GM23338 (cell line): ENCODE measurements around the gene AQP3. TPM values are rescaled to one million over a fixed set of nuclear protein-coding genes. Genes with fewer than 3 reads are reported as not detected.

Source experiments
- ATAC-seq: fragments of 200-7000 bp; cut with Tn5 transposase; 3 replicates; pipeline ENCODE4 v1.9.1; 2020
- DNase-seq: peaks from one replicate; pipeline ENCODE4 v3.0.0-alpha.2; 2015; ENCODE audit warnings: low spot score
- H2AFZ ChIP-seq: fragments of 200-600 bp; sonication (generic); 2 replicates; pipeline ENCODE4 v1.8.0; 2016; ENCODE audit warnings: antibody characterized with exemption, mild to moderate bottlenecking, moderate library complexity
- H3F3A ChIP-seq: fragments of 200-600 bp; sonication (generic); replicated peaks from 2 replicates; pipeline ENCODE4 v1.8.0; 2017; ENCODE audit warnings: antibody characterized with exemption, mixed run types, low read depth
- H3K27ac ChIP-seq: fragments of 200-600 bp; sonication (generic); 2 replicates; pipeline ENCODE4 v1.6.1; 2016; ENCODE audit warnings: low read depth
- H3K27me3 ChIP-seq: fragments of 200-600 bp; sonication (generic); 2 replicates; pipeline ENCODE4 v1.8.0; 2016; ENCODE audit warnings: mild to moderate bottlenecking, mixed run types, moderate library complexity; ENCODE audit not compliant: insufficient read depth
- H3K36me3 ChIP-seq: fragments of 200-600 bp; sonication (generic); 2 replicates; pipeline ENCODE4 v1.8.0; 2016; ENCODE audit warnings: mild to moderate bottlenecking; ENCODE audit not compliant: insufficient read depth
- H3K4me1 ChIP-seq: fragments of 200-600 bp; sonication (generic); 2 replicates; pipeline ENCODE4 v1.8.0; 2016; ENCODE audit warnings: mild to moderate bottlenecking, moderate library complexity; ENCODE audit not compliant: insufficient read depth
- H3K4me2 ChIP-seq: fragments of 200-600 bp; sonication (generic); 2 replicates; pipeline ENCODE4 v1.7.1; 2017; ENCODE audit warnings: mixed run types
- H3K4me3 ChIP-seq: fragments of 200-600 bp; sonication (generic); 2 replicates; pipeline ENCODE4 v1.6.1; 2016; ENCODE audit warnings: mixed run types
- H3K79me2 ChIP-seq: fragments of 200-600 bp; sonication (generic); replicated peaks from 2 replicates; pipeline ENCODE4 v1.8.0; 2017; ENCODE audit warnings: mild to moderate bottlenecking; ENCODE audit not compliant: insufficient read depth
- H3K9me2 ChIP-seq: fragments of 200-600 bp; sonication (generic); 2 replicates; pipeline ENCODE4 v1.8.0; 2017; ENCODE audit not compliant: insufficient read depth
- H4K20me1 ChIP-seq: fragments of 200-600 bp; sonication (generic); replicated peaks from 2 replicates; pipeline ENCODE4 v1.8.0; 2017; ENCODE audit warnings: mild to moderate bottlenecking; ENCODE audit not compliant: insufficient read depth
- H3K27ac Mint-ChIP-seq: 2 replicates; pipeline ENCODE4 v1.8.0; 2020; ENCODE audit warnings: inconsistent platforms, mild to moderate bottlenecking, moderate library complexity, mixed read lengths
- H3K27me3 Mint-ChIP-seq: 3 replicates; pipeline ENCODE4 v1.8.0; 2022; ENCODE audit warnings: low read depth, mild to moderate bottlenecking, moderate library complexity, mixed read lengths, inconsistent platforms; ENCODE audit not compliant: insufficient read depth, poor library complexity
- H3K36me3 Mint-ChIP-seq: 3 replicates; pipeline ENCODE4 v1.8.0; 2021; ENCODE audit warnings: low read depth, mild to moderate bottlenecking, inconsistent platforms, moderate library complexity, mixed read lengths
- H3K4me1 Mint-ChIP-seq: 3 replicates; pipeline ENCODE4 v1.8.0; 2020; ENCODE audit warnings: mild to moderate bottlenecking, inconsistent platforms, mixed read lengths
- H3K4me3 Mint-ChIP-seq: 3 replicates; pipeline ENCODE4 v1.8.0; 2021; ENCODE audit warnings: moderate library complexity, mild to moderate bottlenecking, inconsistent platforms, mixed read lengths
- H3K9me3 Mint-ChIP-seq: 3 replicates; pipeline ENCODE4 v1.8.0; 2020; ENCODE audit warnings: moderate library complexity, mild to moderate bottlenecking, inconsistent platforms, mixed read lengths
- CREB1 ChIP-seq: fragments of 250-450 bp; sonication (Bioruptor Pico); IDR thresholded peaks from 2 replicates; pipeline ENCODE4 v1.5.0; 2020; ENCODE audit warnings: low read depth, mild to moderate bottlenecking, moderate library complexity
- EZH2 ChIP-seq: fragments of 200-600 bp; sonication (generic); IDR thresholded peaks from one replicate; pipeline ENCODE4 v1.8.0; 2017; ENCODE audit warnings: antibody characterized with exemption, mild to moderate bottlenecking, low read depth; ENCODE audit not compliant: unreplicated experiment
- NANOG ChIP-seq: IDR thresholded peaks from 2 replicates; pipeline ENCODE4 v1.6.1; 2016; ENCODE audit warnings: antibody characterized with exemption, borderline replicate concordance
- STAT1 ChIP-seq: IDR thresholded peaks from one replicate; pipeline ENCODE4 v1.6.1; 2016; ENCODE audit warnings: antibody characterized with exemption; ENCODE audit not compliant: unreplicated experiment
- ZNF331 ChIP-seq: fragments of 250-450 bp; sonication (Bioruptor Pico); IDR thresholded peaks from 2 replicates; pipeline ENCODE4 v1.5.0; 2020; ENCODE audit warnings: low read depth, mild to moderate bottlenecking, moderate library complexity
- polyA plus RNA-seq: library from polyadenylated mRNA; unstranded; fragments of >200 nt; fragmentation: Nextera tagmentation; extraction: Ambion mirVana; gene quantifications from 2 replicates; pipeline ENCODE4 v1.2.1, GENCODE V29; 2016
- total RNA-seq: library from RNA; depleted of rRNA; stranded (reverse); fragments of >200 nt; shearing (Covaris generic); gene quantifications from 2 replicates; pipeline ENCODE4 v1.2.3, GENCODE V29; 2014
- TF ChIP-seq, protein P1 (sequence below): fragments of 250-450 bp; sonication (Bioruptor Pico); IDR thresholded peaks from 2 replicates; pipeline ENCODE4 v1.5.0; 2020; ENCODE audit warnings: mild to moderate bottlenecking, moderate library complexity
- TF ChIP-seq, protein P2 (sequence below): IDR thresholded peaks from 2 replicates; pipeline ENCODE4 v1.6.1; 2016; ENCODE audit warnings: antibody characterized with exemption

Gene AQP3
- total and polyA plus RNA-seq, 2 experiments from 2014 or later: 1.4 to 3.5 TPM

DNA sequence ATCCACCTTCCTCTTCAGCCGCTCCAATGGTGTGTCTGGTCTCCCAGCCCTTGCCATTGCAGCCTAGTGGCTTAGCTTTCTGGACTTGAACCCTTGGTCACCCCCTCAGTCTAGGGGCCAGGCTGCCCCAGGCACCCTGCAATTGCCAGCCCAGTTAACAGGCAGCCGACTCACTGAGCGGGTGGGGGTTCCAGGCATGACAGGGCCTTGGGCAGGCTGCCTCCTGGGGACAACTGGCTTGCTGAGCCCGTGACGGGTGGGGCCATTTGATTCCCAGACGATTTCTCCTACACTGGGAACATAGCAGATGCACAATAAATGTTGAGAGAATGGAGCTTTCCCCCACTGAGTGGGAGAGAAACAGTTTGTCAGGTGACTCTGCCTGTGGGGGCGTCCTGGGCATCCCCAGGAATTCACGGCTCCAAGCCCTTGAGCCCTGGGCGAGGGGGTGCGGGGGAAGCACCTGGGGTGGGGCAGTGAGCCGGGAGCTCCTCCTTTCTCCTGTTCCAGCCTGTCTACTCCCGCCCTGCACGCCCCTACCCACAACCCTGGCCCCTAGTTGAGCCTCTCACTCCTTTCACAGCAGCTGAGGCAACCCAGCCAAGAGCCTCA is 32.4 kb downstream of the AQP3 start (continued):
- TF ChIP-seq, protein P1, sequence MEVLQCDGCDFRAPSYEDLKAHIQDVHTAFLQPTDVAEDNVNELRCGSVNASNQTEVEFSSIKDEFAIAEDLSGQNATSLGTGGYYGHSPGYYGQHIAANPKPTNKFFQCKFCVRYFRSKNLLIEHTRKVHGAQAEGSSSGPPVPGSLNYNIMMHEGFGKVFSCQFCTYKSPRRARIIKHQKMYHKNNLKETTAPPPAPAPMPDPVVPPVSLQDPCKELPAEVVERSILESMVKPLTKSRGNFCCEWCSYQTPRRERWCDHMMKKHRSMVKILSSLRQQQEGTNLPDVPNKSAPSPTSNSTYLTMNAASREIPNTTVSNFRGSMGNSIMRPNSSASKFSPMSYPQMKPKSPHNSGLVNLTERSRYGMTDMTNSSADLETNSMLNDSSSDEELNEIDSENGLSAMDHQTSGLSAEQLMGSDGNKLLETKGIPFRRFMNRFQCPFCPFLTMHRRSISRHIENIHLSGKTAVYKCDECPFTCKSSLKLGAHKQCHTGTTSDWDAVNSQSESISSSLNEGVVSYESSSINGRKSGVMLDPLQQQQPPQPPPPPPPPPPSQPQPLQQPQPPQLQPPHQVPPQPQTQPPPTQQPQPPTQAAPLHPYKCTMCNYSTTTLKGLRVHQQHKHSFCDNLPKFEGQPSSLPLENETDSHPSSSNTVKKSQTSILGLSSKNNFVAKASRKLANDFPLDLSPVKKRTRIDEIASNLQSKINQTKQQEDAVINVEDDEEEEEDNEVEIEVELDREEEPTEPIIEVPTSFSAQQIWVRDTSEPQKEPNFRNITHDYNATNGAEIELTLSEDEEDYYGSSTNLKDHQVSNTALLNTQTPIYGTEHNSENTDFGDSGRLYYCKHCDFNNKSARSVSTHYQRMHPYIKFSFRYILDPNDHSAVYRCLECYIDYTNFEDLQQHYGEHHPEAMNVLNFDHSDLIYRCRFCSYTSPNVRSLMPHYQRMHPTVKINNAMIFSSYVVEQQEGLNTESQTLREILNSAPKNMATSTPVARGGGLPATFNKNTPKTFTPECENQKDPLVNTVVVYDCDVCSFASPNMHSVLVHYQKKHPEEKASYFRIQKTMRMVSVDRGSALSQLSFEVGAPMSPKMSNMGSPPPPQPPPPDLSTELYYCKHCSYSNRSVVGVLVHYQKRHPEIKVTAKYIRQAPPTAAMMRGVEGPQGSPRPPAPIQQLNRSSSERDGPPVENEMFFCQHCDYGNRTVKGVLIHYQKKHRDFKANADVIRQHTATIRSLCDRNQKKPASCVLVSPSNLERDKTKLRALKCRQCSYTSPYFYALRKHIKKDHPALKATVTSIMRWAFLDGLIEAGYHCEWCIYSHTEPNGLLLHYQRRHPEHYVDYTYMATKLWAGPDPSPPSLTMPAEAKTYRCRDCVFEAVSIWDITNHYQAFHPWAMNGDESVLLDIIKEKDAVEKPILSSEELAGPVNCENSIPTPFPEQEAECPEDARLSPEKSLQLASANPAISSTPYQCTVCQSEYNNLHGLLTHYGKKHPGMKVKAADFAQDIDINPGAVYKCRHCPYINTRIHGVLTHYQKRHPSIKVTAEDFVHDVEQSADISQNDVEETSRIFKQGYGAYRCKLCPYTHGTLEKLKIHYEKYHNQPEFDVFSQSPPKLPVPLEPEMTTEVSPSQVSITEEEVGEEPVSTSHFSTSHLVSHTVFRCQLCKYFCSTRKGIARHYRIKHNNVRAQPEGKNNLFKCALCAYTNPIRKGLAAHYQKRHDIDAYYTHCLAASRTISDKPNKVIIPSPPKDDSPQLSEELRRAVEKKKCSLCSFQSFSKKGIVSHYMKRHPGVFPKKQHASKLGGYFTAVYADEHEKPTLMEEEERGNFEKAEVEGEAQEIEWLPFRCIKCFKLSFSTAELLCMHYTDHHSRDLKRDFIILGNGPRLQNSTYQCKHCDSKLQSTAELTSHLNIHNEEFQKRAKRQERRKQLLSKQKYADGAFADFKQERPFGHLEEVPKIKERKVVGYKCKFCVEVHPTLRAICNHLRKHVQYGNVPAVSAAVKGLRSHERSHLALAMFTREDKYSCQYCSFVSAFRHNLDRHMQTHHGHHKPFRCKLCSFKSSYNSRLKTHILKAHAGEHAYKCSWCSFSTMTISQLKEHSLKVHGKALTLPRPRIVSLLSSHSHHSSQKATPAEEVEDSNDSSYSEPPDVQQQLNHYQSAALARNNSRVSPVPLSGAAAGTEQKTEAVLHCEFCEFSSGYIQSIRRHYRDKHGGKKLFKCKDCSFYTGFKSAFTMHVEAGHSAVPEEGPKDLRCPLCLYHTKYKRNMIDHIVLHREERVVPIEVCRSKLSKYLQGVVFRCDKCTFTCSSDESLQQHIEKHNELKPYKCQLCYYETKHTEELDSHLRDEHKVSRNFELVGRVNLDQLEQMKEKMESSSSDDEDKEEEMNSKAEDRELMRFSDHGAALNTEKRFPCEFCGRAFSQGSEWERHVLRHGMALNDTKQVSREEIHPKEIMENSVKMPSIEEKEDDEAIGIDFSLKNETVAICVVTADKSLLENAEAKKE: no peak
- no peak for TF ChIP-seq CREB1 (CRISPR knock-in tag)

DNA sequence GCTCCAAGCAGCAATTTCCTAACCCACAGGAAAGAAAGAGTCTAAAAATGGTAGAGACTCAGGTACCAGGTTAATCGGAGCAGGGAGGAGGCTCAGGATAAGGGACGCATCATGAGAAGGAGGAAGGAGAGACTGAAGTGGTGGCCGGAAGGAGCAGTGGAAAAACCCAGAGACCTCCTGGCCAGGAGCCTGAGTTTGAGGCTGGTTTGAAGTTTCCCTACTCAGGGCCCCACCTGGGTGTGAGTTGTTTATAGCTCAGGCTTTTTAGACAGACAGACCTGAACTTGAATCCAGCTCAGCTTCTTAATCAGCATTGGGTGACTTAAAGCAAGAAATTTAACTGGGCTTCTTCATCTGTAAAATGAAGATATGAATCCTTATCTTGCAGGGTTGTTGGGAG is 33.1 kb downstream of the AQP3 start:
- H3K27me3 Mint-ChIP-seq: peaks cover 9% of the 10 kb centered on the region
- H2AFZ ChIP-seq: no peak overlapping the region; the same call in 1 of the 2 replicates
- peaks cover 6% of the 10 kb centered on the region for H3K4me1 Mint-ChIP-seq
- no peaks in the 10 kb centered on the region for H3K4me1 ChIP-seq
- no peak overlapping the region for H3K4me3 Mint-ChIP-seq
- no peaks in the 10 kb centered on the region for H4K20me1 ChIP-seq
- no peaks in the 10 kb centered on the region for H3K36me3 Mint-ChIP-seq
- H3K79me2 ChIP-seq: no peaks in the 10 kb centered on the region
- no peaks in the 10 kb centered on the region; the same call in 2 of the 3 replicates for H3K9me3 Mint-ChIP-seq
- no peak for DNase-seq
- H3K36me3 ChIP-seq: no peaks in the 10 kb centered on the region
- H3K27me3 ChIP-seq: no peaks in the 10 kb centered on the region
- H3K4me2 ChIP-seq: no peak overlapping the region
- ATAC-seq: no peak
- H3K27ac Mint-ChIP-seq: no peak overlapping the region
- no peaks in the 10 kb centered on the region for H3K9me2 ChIP-seq
- H3K27ac ChIP-seq: no peak overlapping the region
- no peaks in the 10 kb centered on the region for H3F3A ChIP-seq
- H3K4me3 ChIP-seq: no peak overlapping the region
- TF ChIP-seq, protein P2, sequence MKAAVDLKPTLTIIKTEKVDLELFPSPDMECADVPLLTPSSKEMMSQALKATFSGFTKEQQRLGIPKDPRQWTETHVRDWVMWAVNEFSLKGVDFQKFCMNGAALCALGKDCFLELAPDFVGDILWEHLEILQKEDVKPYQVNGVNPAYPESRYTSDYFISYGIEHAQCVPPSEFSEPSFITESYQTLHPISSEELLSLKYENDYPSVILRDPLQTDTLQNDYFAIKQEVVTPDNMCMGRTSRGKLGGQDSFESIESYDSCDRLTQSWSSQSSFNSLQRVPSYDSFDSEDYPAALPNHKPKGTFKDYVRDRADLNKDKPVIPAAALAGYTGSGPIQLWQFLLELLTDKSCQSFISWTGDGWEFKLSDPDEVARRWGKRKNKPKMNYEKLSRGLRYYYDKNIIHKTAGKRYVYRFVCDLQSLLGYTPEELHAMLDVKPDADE: no peak
- TF ChIP-seq, protein P1: no peak
- no peak for TF ChIP-seq STAT1
- no peak for TF ChIP-seq NANOG
- TF ChIP-seq EZH2: no peak
- no peak for TF ChIP-seq ZNF331 (CRISPR knock-in tag)
